ENCODE data around the gene FAM163B.

DNA sequence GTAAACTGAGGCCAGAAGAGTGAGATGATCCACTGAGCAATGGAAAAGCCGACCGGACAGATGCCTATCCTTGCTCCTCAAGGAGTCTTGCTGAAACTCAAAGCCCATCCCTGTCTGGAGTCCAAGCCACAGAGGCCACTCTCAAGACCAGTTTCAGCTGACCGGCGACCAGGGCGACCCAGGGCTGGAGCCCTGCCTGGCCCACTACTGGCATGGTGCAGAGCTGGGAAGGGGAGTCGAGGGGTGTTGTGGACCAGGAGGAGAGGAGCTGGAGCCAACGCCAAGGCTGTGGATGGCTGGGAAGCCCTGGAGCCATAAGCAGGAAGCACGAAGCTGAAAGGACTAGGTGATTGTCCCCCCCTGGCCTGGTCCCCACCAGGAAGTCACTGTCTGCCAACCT lies 22.1 kb downstream of the FAM163B start:
- TF ChIP-seq, protein P1, sequence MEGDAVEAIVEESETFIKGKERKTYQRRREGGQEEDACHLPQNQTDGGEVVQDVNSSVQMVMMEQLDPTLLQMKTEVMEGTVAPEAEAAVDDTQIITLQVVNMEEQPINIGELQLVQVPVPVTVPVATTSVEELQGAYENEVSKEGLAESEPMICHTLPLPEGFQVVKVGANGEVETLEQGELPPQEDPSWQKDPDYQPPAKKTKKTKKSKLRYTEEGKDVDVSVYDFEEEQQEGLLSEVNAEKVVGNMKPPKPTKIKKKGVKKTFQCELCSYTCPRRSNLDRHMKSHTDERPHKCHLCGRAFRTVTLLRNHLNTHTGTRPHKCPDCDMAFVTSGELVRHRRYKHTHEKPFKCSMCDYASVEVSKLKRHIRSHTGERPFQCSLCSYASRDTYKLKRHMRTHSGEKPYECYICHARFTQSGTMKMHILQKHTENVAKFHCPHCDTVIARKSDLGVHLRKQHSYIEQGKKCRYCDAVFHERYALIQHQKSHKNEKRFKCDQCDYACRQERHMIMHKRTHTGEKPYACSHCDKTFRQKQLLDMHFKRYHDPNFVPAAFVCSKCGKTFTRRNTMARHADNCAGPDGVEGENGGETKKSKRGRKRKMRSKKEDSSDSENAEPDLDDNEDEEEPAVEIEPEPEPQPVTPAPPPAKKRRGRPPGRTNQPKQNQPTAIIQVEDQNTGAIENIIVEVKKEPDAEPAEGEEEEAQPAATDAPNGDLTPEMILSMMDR (IDR thresholded peaks at IDR 0.05; ENCODE audit: low read depth, low read length, poor library complexity, severe bottlenecking) = no peak
- no peak for TF ChIP-seq EZH2phosphoT487 (IDR thresholded peaks at IDR 0.05; ENCODE audit: borderline replicate concordance, low read length)

Measured in DOHH2 (cell line).